HG03558 (cell line): ENCODE measurements around the gene COL5A1.

ENCODE experiments used
- ATAC-seq: cut with Tn5 transposase; IDR thresholded peaks from one replicate; pipeline ENCODE4 v1.9.1; 2021; ENCODE audit warnings: moderate number of reproducible peaks; ENCODE audit not compliant: unreplicated experiment; ENCODE audit errors: extremely low read depth

Gene COL5A1

GRCh38 chr9:134804871-134805270 is 163.3 kb downstream of the COL5A1 start:
- ATAC-seq, result no peak

DNA sequence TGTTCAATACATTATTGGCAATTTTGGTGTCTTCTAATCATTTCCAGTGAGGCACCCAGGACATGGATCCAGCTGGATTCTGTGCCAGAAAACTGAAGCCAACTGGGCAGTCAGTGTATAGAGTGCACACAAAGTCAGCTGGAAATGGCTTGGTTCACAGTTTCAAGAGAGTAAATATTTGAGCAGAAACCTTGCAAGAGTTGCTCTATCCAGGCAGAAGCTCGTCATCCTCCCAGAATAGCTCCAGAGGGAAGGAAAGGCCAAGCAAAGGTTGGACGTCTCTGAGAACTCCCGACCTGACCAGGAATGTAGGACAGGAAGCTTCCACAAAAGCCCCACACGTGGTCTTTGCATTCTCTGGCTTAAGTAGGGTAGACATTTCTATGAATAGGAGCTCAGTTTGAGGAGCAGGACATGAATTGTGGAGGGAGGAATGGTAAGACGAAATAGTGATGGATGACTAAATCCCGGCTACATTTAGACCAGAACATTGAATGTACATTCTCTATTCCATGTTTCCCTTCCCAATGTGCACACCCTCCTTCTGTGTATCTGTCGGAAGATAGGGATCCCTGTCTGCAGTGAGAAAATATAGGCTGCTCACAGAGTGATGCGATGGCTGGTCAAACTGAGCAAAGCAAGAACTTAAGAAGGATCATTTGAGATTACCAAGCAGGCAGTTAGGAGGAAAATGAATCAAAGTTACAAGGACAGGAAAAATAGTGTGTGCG is 166.3 kb downstream of the COL5A1 start:
- ATAC-seq, result no peak

- ATAC-seq, result no peak
Measured at GRCh38 chr9:134808447-134808792, 166.8 kb downstream of the COL5A1 start.

GRCh38 chr9:134809292-134809691 is 167.7 kb downstream of the COL5A1 start:
- ATAC-seq, result no peak

GRCh38 chr9:134809826-134810225 is 168.2 kb downstream of the COL5A1 start:
- ATAC-seq, result no peak

DNA sequence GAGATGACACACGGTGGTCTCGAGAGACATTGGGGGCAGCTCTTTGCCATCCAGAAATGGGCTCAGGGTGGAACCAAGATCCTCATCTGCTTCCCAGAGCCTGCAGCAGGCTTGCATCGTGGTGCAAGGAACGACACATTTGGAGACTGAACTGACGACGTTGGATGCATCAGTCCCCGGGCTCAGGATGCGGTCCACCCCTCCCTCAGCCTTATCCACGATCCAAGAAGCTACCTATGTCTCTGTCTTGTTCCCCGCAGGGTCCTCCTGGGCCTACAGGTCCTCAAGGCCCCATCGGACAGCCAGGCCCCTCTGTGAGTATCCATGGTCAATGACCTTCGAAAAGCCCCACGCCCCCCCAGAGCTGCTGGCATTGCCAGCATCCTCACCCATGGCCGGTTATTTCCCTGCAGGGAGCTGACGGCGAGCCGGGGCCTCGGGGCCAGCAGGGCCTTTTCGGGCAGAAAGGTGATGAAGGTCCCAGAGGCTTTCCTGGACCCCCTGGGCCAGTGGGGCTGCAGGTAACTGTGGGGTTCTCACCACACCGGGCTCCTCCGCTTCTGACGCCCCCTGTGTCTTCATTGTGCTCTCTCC is 169.6 kb downstream of the COL5A1 start:
- no peak for ATAC-seq

DNA sequence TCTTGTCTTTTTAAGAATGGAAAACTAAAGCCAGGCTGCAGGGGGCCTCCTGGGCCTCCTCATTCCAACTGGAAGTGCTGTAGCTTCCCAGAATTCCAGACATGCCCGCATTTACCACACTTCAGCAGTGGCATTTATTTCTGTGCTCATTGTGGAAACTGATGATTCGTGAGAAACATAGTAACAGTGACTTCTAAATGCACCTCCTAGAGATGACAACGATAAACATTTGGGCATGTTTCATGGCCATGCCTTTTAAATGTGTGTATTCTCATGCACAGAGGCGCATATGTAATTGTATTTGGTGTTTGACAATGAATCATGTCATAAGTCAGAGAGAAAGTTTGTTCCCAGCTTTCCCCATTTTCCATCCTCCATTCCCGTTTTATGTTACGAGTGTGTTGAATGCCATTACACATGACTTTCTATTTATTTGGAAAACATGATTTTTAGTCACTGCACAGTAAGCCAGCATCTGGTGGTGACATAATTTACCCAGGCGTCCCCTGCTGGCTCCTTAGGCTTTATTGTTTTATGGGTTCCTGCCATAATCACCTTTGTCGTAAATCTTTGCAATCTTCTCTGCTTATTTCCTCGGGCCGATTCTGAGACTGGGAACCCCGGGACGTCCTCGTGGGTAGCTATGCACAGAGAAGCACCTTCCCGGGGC is 170.2 kb downstream of the COL5A1 start:
- no peak for ATAC-seq

GRCh38 chr9:134812343-134812673 is 170.7 kb downstream of the COL5A1 start:
- no peak for ATAC-seq

- no peak for ATAC-seq
Measured at GRCh38 chr9:134813841-134814240, 172.2 kb downstream of the COL5A1 start.

- ATAC-seq, result no peak
Measured at GRCh38 chr9:134814598-134815215, 173.1 kb downstream of the COL5A1 start.

GRCh38 chr9:134815435-134816214 is 174.0 kb downstream of the COL5A1 start:
- no peak for ATAC-seq

DNA sequence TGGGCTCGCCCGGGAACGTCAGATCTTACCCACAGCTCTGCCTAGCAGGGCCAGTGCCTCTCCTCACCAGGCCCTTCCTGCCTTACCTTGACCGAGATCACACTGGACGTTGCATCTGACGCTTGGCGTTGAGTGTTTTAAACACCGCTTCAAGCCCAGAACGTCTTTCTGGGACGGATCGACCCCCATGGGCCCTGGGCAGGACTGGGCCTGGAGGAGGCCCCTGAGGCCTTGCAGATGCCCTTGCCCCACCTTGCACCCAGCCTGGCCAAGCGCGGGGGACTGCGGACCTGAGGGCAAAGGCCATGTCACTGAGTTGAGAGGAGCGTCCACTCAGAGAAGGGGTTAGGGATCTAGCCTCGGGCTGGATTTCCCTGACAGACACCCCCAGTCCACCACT is 174.7 kb downstream of the COL5A1 start:
- no peak for ATAC-seq

DNA sequence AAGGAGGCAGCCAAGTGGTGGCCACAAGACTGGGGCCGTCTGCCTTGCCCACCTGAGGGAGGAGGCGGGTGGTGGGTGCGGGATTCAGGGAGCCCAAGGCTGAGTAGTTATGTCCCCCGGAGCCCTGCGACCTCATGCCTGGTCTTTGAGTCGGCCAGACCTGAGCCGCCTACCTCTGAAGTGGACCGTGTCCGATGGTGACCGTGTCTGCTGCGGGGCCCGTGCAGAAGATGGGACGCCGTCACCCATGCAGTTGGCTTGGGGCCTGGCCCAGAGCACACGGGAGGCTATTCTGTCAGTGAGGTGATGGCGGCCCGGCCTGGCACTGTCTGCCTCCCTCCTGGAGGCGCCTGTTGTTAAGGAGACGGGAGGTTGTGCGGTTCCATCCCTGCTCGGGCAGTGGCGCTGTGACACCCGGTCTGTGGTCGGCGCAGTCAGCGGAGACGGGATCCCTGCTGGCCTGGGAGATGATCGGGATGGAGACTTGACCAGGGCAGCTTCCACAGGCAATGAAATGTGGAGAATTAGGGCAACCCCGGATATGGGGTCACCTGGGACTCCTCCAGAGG is 176.5 kb downstream of the COL5A1 start:
- no peak for ATAC-seq

- ATAC-seq, result no peak
Measured at GRCh38 chr9:134818591-134818990, 177.0 kb downstream of the COL5A1 start.

DNA sequence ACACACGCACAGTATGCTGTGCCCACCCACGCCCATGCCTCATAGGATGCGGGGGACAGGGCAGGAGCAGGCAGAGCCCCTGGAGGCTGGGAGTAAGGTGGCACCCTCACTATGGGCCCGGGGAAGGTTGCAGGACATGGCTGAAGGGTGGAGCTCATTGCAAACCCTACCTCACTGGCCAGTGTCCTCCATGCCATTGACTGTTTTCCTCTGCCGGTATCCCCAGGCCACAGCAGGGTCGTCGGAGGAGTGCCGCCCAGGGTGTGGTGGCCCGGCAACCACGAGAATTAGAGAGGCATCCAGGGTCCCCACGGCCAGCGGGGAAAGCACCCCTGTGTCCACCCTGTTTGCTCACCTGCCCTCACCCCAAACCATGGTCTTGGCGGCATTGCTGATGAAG is 179.3 kb downstream of the COL5A1 start:
- no peak for ATAC-seq

- ATAC-seq, result no peak
Measured at GRCh38 chr9:134822541-134822940, 180.9 kb downstream of the COL5A1 start.

DNA sequence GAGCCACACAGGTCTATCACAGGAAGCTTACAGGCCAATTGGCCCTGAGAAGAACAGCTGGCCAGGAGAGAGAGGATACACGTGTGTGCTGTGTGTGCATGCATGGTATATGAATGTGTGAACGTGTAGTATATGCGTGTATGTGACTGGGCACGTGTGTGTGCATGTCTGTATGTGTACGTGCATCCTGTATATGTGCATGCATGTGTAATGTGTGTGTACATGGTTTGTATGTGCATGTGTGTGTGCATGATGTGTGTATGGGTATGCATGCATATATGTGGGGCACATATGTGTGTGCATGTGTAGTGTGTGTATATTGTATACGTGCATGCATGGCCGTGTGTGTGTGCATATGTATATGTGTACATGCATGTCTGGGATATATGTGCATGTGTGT is 182.0 kb downstream of the COL5A1 start:
- no peak for ATAC-seq

DNA sequence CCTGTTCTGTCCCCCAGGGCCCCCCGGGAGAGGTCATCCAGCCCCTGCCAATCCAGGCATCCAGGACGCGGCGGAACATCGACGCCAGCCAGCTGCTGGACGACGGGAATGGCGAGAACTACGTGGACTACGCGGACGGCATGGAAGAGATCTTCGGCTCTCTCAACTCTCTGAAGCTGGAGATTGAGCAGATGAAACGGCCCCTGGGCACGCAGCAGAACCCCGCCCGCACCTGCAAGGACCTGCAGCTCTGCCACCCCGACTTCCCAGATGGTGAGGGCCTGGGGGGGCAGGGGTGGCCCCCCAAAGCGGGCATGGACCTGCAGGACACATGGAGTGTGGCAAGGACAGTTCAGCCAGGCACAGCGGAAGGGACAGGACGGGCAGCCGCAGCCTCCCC is 183.0 kb downstream of the COL5A1 start:
- ATAC-seq, result no peak

DNA sequence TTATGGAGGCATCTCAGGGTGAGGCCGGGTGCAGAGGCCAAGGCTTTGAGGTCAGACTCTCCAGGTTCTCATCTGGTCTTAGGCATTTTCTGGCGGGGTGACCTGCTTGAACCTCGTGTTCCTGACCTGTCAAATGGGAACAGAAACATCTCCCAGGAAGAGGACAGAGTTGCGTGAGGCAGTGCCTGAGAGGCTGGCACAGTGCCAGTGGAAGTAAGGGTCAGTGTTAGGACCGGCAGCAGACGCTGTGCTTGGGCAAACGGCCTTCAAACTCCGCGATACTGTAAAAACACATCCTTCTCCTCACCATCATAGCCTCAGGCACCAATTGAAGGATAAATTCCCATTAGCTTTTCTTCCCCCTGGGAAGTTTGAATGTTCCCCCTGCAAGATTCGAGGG is 183.4 kb downstream of the COL5A1 start:
- no peak for ATAC-seq
